ENCODE results near the gene NCK2.

The NCK2 gene

GRCh38 chr2:105827351-105828096 is 82.8 kb downstream of the NCK2 start:
- ChIA-PET CTCF (interaction anchor here (1.4 to 1.8 kb wide), 2 partner anchors 9 to 11 kb away, joined by 8 read pairs; no protein-coding TSS in a partner anchor), POLR2A (no interaction called here)
- TF ChIP-seq CTCF (IDR thresholded peaks at IDR 0.05; ENCODE audit: control extremely low read depth, extremely low read depth, low read depth, missing control alignments), result no peak
- DNase-seq (ENCODE audit: extremely low spot score), result no peak

GRCh38 chr2:105828558-105828957 is 83.8 kb downstream of the NCK2 start:
- no peak for DNase-seq (ENCODE audit: extremely low spot score)
- CTCF ChIA-PET, result interaction anchor here (0.8 to 1.8 kb wide), 6 partner anchors 8 to 39 kb away, joined by 3 to 8 read pairs (median 4); no protein-coding TSS in a partner anchor
- TF ChIP-seq CTCF (IDR thresholded peaks at IDR 0.05; ENCODE audit: control extremely low read depth, extremely low read depth, low read depth, missing control alignments), result no peak
- POLR2A ChIA-PET, result interaction anchor here (0.5 kb wide), 1 partner anchor 33 kb away, joined by 3 read pairs; no protein-coding TSS in a partner anchor

- no peak for TF ChIP-seq CTCF (IDR thresholded peaks at IDR 0.05; ENCODE audit: control extremely low read depth, extremely low read depth, low read depth, missing control alignments)
- ChIA-PET CTCF (interaction anchor here (1.7 kb wide), 1 partner anchor 19 kb away, joined by 3 read pairs; no protein-coding TSS in a partner anchor), POLR2A (no interaction called here)
- no peak for DNase-seq (ENCODE audit: extremely low spot score)
These were observed 90.2 kb downstream of the NCK2 start for GRCh38 chr2:105834931-105835330.

GRCh38 chr2:105836341-105836740 is 91.6 kb downstream of the NCK2 start:
- CTCF ChIA-PET, result interaction anchor here (1.0 to 1.4 kb wide), 6 partner anchors 8 to 38 kb away, joined by 3 to 8 read pairs (median 4); no protein-coding TSS in a partner anchor
- no peak for TF ChIP-seq CTCF (IDR thresholded peaks at IDR 0.05; ENCODE audit: control extremely low read depth, extremely low read depth, low read depth, missing control alignments)
- POLR2A ChIA-PET, result interaction anchor here (1.3 kb wide), 1 partner anchor 14 kb away, joined by 3 read pairs; no protein-coding TSS in a partner anchor
- DNase-seq (ENCODE audit: extremely low spot score), result no peak

- ChIA-PET CTCF (interaction anchor here (1.0 to 1.4 kb wide), 6 partner anchors 9 to 38 kb away, joined by 3 to 8 read pairs (median 4); no protein-coding TSS in a partner anchor), POLR2A (interaction anchor here (1.3 kb wide), 1 partner anchor 13 kb away, joined by 3 read pairs; no protein-coding TSS in a partner anchor)
These were observed 92.4 kb downstream of the NCK2 start for GRCh38 chr2:105836840-105837692.

More at GRCh38 chr2:105836840-105837692, 92.4 kb downstream of the NCK2 start:
- DNase-seq (ENCODE audit: extremely low spot score), result no peak
- no peak for TF ChIP-seq CTCF (IDR thresholded peaks at IDR 0.05; ENCODE audit: control extremely low read depth, extremely low read depth, low read depth, missing control alignments)

Measured in GM10248 (cell line).